HAP-1 (cell line): Measurements from ENCODE around the gene MMP15.
"Not testable (repeated sequence)": the region's sequence is repeated elsewhere in the genome, so short reads cannot be mapped to it uniquely, and the experiment has no call there.

ENCODE experiments used
- DNase-seq, 2 experiments: peaks; one replicate each; pipeline ENCODE4 v3.0.0-alpha.2; 2016 to 2020; ENCODE audit warnings: low spot score in 2 of 2
- H3K27me3 ChIP-seq: fragments of 250-450 bp; sonication (Bioruptor Pico); 2 replicates; pipeline ENCODE4 v1.5.1; 2020; ENCODE audit warnings: low read depth, mild to moderate bottlenecking, moderate library complexity
- H3K36me3 ChIP-seq: fragments of 250-450 bp; sonication (Bioruptor Pico); replicated peaks from 2 replicates; pipeline ENCODE4 v1.5.1; 2020; ENCODE audit warnings: mild to moderate bottlenecking
- H3K4me1 ChIP-seq: fragments of 250-450 bp; sonication (Bioruptor Pico); 2 replicates; pipeline ENCODE4 v1.5.1; 2020; ENCODE audit warnings: mild to moderate bottlenecking
- H3K4me3 ChIP-seq: fragments of 250-450 bp; sonication (Bioruptor Pico); 2 replicates; pipeline ENCODE4 v1.5.1; 2020; ENCODE audit warnings: mild to moderate bottlenecking, moderate library complexity
- H3K9me3 ChIP-seq: fragments of 250-450 bp; sonication (Bioruptor Pico); 2 replicates; pipeline ENCODE4 v1.5.1; 2020; ENCODE audit warnings: mild to moderate bottlenecking, moderate library complexity
- in situ Hi-C: fragments of 300-500 bp; cut with MboI; formaldehyde crosslinking; loops from 3 replicates; pipeline ENCODE4 v1.14.3; 2020; ENCODE audit warnings: low sequenced_read_pairs, inconsistent platforms, mixed read lengths

Gene MMP15

GRCh38 chr16:58095575-58095960, 70.0 kb downstream of the MMP15 start:
- H3K4me3 ChIP-seq, H3K4me1 ChIP-seq, H3K36me3 ChIP-seq, H3K9me3 ChIP-seq, H3K27me3 ChIP-seq, DNase-seq, in situ Hi-C loops: not testable (repeated sequence)

DNA sequence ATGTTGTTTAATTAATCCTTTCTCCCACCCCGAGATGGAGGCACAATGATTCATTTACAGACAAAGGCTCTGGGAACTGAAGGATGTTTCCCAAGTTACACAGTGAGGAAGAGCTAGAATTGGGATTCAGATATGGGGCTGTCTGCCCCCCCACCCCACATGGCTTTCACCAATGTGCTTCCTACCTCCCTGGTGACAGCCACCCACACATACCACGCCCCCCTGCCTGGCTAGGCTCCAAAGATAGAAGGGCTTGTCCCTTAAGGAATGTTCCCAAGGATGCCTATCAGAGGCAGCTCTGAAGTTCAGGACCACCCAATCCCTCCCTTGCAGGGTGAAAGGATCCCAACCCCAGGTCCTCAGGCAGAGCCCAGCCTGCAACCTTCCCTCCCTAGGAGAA, 70.7 kb downstream of the MMP15 start:
- no peaks in the 10 kb centered on the region; the same call in 1 of the 2 replicates for H3K27me3 ChIP-seq
- DNase-seq, result no peak
- in situ Hi-C loops, result no loop called here
- no peaks in the 10 kb centered on the region for H3K4me1 ChIP-seq
- no peaks in the 10 kb centered on the region for H3K36me3 ChIP-seq
- no peaks in the 10 kb centered on the region for H3K9me3 ChIP-seq
- no peak overlapping the region for H3K4me3 ChIP-seq
